ENCODE measurements around the gene PITPNM2. TPM values are rescaled to one million over a fixed set of nuclear protein-coding genes. Genes with fewer than 3 reads are reported as not detected.

Gene PITPNM2
- total RNA-seq, 1 donor = 11.8 TPM

- H3K4me3 ChIP-seq (ENCODE audit: low read length) = peak overlapping the region; percentile 52
- H3K9me3 ChIP-seq (ENCODE audit: low read depth, low read length) = no peaks in the 10 kb centered on the region
- H3K4me1 ChIP-seq (ENCODE audit: insufficient read depth, low read length) = peaks cover 28% of the 10 kb centered on the region
- H3K27me3 ChIP-seq (ENCODE audit: insufficient read depth, low read length) = peaks cover 9% of the 10 kb centered on the region
Observed at GRCh38 chr12:123151457-123152454, 866 bp upstream of the PITPNM2 start.

GRCh38 chr12:123150275-123150743, 581 bp downstream of the PITPNM2 start:
- H3K27me3 ChIP-seq (ENCODE audit: insufficient read depth, low read length) = peaks cover 9% of the 10 kb centered on the region
- H3K4me3 ChIP-seq (ENCODE audit: low read length) = peak overlapping the region; percentile 36
- peaks cover 28% of the 10 kb centered on the region for H3K4me1 ChIP-seq (ENCODE audit: insufficient read depth, low read length)
- H3K9me3 ChIP-seq (ENCODE audit: low read depth, low read length) = no peaks in the 10 kb centered on the region

- H3K4me1 ChIP-seq (ENCODE audit: insufficient read depth, low read length) = peaks cover 28% of the 10 kb centered on the region
- H3K27me3 ChIP-seq (ENCODE audit: insufficient read depth, low read length) = peaks cover 9% of the 10 kb centered on the region
- H3K9me3 ChIP-seq (ENCODE audit: low read depth, low read length) = no peaks in the 10 kb centered on the region
- H3K4me3 ChIP-seq (ENCODE audit: low read length) = peak overlapping the region; percentile 36
Observed at GRCh38 chr12:123149501-123150274, 1.2 kb downstream of the PITPNM2 start.

- Histone ChIP-seq H3K9me3 (ENCODE audit: low read depth, low read length) (no peaks in the 10 kb centered on the region), H3K4me1 (ENCODE audit: insufficient read depth, low read length) (peaks cover 28% of the 10 kb centered on the region), H3K27me3 (ENCODE audit: insufficient read depth, low read length) (peaks cover 9% of the 10 kb centered on the region), H3K4me3 (ENCODE audit: low read length) (no peak overlapping the region)
Observed at GRCh38 chr12:123149088-123149487, 1.8 kb downstream of the PITPNM2 start.

DNA sequence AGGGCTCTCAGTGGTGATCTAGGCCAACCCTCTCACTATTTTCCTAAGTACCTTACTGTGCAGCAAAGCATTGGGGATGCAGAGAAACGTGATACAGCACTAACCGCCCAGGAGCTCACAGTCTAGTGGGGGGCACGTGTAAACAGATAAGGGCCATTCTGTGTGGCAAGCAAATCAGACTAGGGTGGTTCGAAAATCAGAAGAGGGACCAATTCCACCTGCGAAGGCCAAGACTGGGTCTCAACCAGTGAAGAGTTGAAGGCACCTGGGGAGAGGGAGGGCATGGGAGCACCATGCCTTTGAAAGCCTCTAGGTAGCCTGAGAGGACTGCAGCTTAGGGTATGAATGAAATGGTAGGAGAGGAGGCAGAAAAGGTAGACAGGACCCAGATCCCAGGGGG, 2.2 kb downstream of the PITPNM2 start:
- peaks cover 30% of the 10 kb centered on the region for H3K4me1 ChIP-seq (ENCODE audit: insufficient read depth, low read length)
- H3K27me3 ChIP-seq (ENCODE audit: insufficient read depth, low read length) = peaks cover 9% of the 10 kb centered on the region
- H3K4me3 ChIP-seq (ENCODE audit: low read length) = no peak overlapping the region
- no peaks in the 10 kb centered on the region for H3K9me3 ChIP-seq (ENCODE audit: low read depth, low read length)

- H3K4me3 ChIP-seq (ENCODE audit: low read length) = no peak overlapping the region
- peaks cover 34% of the 10 kb centered on the region for H3K4me1 ChIP-seq (ENCODE audit: insufficient read depth, low read length)
- peaks cover 9% of the 10 kb centered on the region for H3K27me3 ChIP-seq (ENCODE audit: insufficient read depth, low read length)
- H3K9me3 ChIP-seq (ENCODE audit: low read depth, low read length) = no peaks in the 10 kb centered on the region
Observed at GRCh38 chr12:123148223-123148622, 2.7 kb downstream of the PITPNM2 start.

DNA sequence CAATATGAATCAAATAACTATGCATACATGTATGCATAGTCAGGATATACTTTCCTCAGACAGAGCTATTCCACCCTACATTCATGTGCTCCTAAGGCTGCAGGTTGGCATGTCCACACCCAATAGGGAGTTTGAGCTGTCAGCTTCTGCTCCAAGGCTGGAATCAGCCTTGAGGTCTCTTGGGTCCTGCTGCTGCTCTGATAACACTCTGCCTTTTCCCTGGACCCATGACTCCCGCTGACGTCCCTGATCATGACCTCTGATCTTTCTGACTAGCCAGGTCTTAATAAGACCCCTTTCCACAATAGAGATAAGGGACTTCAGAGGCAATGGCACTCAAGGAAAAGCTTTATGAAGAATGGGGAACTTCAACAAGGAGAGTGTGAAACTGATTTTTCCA, 5.7 kb downstream of the PITPNM2 start:
- Histone ChIP-seq H3K4me3 (ENCODE audit: low read length) (no peak overlapping the region), H3K9me3 (ENCODE audit: low read depth, low read length) (no peaks in the 10 kb centered on the region), H3K27me3 (ENCODE audit: insufficient read depth, low read length) (peaks cover 9% of the 10 kb centered on the region), H3K4me1 (ENCODE audit: insufficient read depth, low read length) (peaks cover 32% of the 10 kb centered on the region)

GRCh38 chr12:123143736-123144461, 7.0 kb downstream of the PITPNM2 start:
- H3K4me3 ChIP-seq (ENCODE audit: low read length) = no peak overlapping the region
- peaks cover 22% of the 10 kb centered on the region for H3K4me1 ChIP-seq (ENCODE audit: insufficient read depth, low read length)
- H3K27me3 ChIP-seq (ENCODE audit: insufficient read depth, low read length) = no peaks in the 10 kb centered on the region
- no peaks in the 10 kb centered on the region for H3K9me3 ChIP-seq (ENCODE audit: low read depth, low read length)

DNA sequence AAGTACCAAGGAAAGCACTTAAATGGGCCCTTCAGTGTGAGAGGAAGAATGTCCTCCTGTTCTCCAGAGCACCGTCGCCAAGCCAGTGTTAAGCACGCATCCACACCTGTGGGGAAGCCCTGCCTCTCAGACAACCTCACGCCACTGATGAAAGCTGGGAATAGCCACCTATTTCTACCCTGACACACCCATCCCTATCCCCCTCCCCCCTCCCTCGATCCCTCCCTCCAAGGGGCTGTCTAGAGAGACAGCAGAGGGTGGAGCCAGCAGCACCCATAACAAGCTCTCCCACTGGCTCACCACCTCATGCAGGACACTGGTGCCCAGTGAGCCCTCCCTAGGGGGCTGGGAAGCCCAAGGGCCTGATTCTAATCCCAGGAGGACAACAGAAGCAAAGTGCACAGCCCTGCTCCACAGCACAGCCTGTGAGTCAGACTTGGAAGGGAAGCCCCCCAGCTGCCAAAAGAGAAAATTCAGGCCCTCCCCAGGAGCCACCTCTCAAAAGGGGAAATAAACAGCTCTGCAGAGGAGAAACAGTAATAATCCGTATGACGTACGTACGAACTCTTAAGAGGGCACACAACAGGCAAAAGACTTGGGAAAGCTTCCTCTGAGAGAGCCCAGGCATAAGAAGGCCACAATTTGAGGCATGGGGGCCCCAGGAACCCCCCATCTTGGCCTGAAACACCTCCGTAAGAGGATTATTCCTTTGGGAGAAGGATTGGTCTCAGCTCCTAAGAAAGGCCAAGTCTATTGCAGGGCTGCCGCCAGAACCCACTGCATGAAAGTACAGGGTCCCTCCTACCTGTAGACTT, 7.8 kb downstream of the PITPNM2 start:
- H3K4me1 ChIP-seq (ENCODE audit: insufficient read depth, low read length) = peaks cover 20% of the 10 kb centered on the region
- no peaks in the 10 kb centered on the region for H3K9me3 ChIP-seq (ENCODE audit: low read depth, low read length)
- H3K4me3 ChIP-seq (ENCODE audit: low read length) = no peak overlapping the region
- H3K27me3 ChIP-seq (ENCODE audit: insufficient read depth, low read length) = no peaks in the 10 kb centered on the region

DNA sequence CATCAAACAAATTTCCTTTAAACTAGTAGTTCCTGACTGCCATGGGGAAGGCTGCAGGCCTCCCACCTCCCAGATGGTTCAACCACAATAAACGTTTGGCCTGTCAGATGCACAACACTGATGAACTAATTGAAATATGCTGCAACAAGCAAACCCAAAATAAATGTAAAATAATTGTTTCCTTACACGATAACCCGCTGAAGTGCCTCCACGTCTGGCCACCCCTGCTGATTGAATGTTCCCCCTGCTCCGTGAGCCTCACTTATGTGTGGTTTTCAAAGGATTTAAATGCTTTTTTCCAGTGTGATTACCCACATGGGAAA, 8.4 kb downstream of the PITPNM2 start:
- H3K4me1 ChIP-seq (ENCODE audit: insufficient read depth, low read length) = peaks cover 20% of the 10 kb centered on the region
- no peak overlapping the region for H3K4me3 ChIP-seq (ENCODE audit: low read length)
- H3K27me3 ChIP-seq (ENCODE audit: insufficient read depth, low read length) = no peaks in the 10 kb centered on the region
- H3K9me3 ChIP-seq (ENCODE audit: low read depth, low read length) = no peaks in the 10 kb centered on the region

GRCh38 chr12:123141615-123142517, 9.0 kb downstream of the PITPNM2 start:
- Histone ChIP-seq H3K27me3 (ENCODE audit: insufficient read depth, low read length) (no peaks in the 10 kb centered on the region), H3K9me3 (ENCODE audit: low read depth, low read length) (no peaks in the 10 kb centered on the region), H3K4me3 (ENCODE audit: low read length) (no peak overlapping the region), H3K4me1 (ENCODE audit: insufficient read depth, low read length) (peaks cover 20% of the 10 kb centered on the region)

DNA sequence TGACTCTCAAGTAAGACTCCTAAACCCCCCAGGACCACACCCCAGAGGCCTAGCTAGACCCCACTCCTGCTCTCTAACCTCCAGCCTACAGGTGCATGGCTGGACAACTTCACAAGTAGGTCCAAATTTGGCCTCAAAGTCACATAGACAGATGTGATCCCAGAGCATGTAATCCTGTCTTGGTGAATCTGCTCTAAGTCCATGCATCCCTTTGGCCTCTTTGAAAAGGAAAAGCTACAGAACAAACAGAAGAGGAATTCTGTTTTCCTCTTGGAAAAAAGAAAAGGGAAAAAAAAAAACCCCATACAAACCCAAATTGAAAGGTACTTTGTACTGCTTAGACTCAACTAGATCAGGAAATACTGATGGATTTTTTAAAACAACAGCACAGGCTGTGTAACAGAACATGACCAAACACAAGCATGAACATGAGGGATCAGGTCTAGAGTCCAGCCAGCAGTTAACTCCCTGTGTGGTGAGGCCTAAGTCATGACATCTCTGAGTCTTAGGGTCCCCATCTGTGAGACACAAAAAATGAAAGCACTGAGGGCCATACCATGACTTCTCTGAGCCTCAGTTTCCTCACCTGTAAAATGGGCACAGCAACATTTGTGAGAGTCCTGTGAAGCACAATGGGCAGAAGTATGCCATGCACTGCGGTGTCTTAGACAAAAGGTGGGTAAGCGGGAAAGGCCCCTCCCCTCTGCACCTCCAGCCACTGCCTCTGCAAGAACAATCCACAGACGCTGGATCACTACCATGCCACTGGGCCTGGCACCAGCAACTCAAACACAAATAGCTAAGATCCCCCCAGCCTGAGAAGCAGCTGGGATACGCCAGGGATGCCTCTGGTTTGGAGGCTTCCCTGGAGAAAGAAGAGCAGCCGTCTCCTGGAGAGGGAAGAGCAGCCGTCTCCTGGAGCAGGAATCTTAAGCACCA, 9.9 kb downstream of the PITPNM2 start:
- no peaks in the 10 kb centered on the region for H3K27me3 ChIP-seq (ENCODE audit: insufficient read depth, low read length)
- no peak overlapping the region for H3K4me3 ChIP-seq (ENCODE audit: low read length)
- H3K4me1 ChIP-seq (ENCODE audit: insufficient read depth, low read length) = peaks cover 20% of the 10 kb centered on the region
- no peaks in the 10 kb centered on the region for H3K9me3 ChIP-seq (ENCODE audit: low read depth, low read length)
